KBM-7 (cell line): ENCODE results near the gene CCDC195.
A peak's percentile ranks its signal among the peaks of the same experiment; 100 is the strongest.

Experiments used
- DNase-seq: peaks from one replicate; pipeline ENCODE4 v3.0.0-alpha.2; 2015
- in situ Hi-C: fragments of 300-500 bp; cut with MboI; formaldehyde crosslinking; loops from 2 replicates; pipeline ENCODE4 v1.14.3; 2020; ENCODE audit warnings: low sequenced_read_pairs, low pct_unique_long_range_greater_than_20kb, mixed read lengths

CCDC195 gene

GRCh38 chr2:224716201-224716600 is at the start of gene CCDC195:
TSS of gene CCDC195 (minus strand) at chr2:224716365. CDS start at chr2:224716365, 0 bp downstream.
- DNase-seq, result no peak
- in situ Hi-C loops, result no loop called here

GRCh38 chr2:224764565-224765236 is 48.5 kb upstream of the CCDC195 start:
- in situ Hi-C loops, result loop anchor here (25.0 kb wide), 1 partner anchor 402 kb away; no protein-coding TSS in a partner anchor
- DNase-seq, result no peak

- no peak for DNase-seq
- in situ Hi-C loops, result loop anchor here (25.0 kb wide), 1 partner anchor 396 kb away; no protein-coding TSS in a partner anchor
Observed at GRCh38 chr2:224757934-224758548, 41.9 kb upstream of the CCDC195 start.

GRCh38 chr2:224753743-224754540 is 37.8 kb upstream of the CCDC195 start:
- in situ Hi-C loops, result loop anchor here (25.0 kb wide), 1 partner anchor 392 kb away; no protein-coding TSS in a partner anchor
- DNase-seq, result no peak

GRCh38 chr2:224751996-224752698 is 36.0 kb upstream of the CCDC195 start:
- in situ Hi-C loops, result loop anchor here (25.0 kb wide), 1 partner anchor 390 kb away; no protein-coding TSS in a partner anchor
- no peak for DNase-seq

GRCh38 chr2:224749136-224749535 is 33.0 kb upstream of the CCDC195 start:
- DNase-seq, result peak; percentile 5
- in situ Hi-C loops, result no loop called here

GRCh38 chr2:224747765-224748164 is 31.6 kb upstream of the CCDC195 start:
- DNase-seq, result no peak
- in situ Hi-C loops, result no loop called here

- no peak for DNase-seq
- in situ Hi-C loops, result no loop called here
Observed at GRCh38 chr2:224736227-224736626, 20.1 kb upstream of the CCDC195 start.

GRCh38 chr2:224734949-224735348 is 18.8 kb upstream of the CCDC195 start:
- peak; percentile 4 for DNase-seq
- in situ Hi-C loops, result no loop called here

GRCh38 chr2:224731665-224732064 is 15.5 kb upstream of the CCDC195 start:
- DNase-seq, result no peak
- in situ Hi-C loops, result no loop called here

GRCh38 chr2:224729435-224729834 is 13.3 kb upstream of the CCDC195 start:
- in situ Hi-C loops, result no loop called here
- DNase-seq, result no peak

- no peak for DNase-seq
- in situ Hi-C loops, result no loop called here
Observed at GRCh38 chr2:224724331-224724730, 8.2 kb upstream of the CCDC195 start.

- in situ Hi-C loops, result no loop called here
Observed at GRCh38 chr2:224723586-224724217, 7.5 kb upstream of the CCDC195 start.

GRCh38 chr2:224722770-224723169 is 6.6 kb upstream of the CCDC195 start:
- no peak for DNase-seq

More at GRCh38 chr2:224723586-224724217, 7.5 kb upstream of the CCDC195 start:
- DNase-seq, result no peak

GRCh38 chr2:224722250-224722649 is 6.1 kb upstream of the CCDC195 start:
- in situ Hi-C loops, result no loop called here
- DNase-seq, result no peak

More at GRCh38 chr2:224722770-224723169, 6.6 kb upstream of the CCDC195 start:
- in situ Hi-C loops, result no loop called here

GRCh38 chr2:224716921-224717320 is 756 bp upstream of the CCDC195 start:
- in situ Hi-C loops, result no loop called here
- DNase-seq, result no peak

- DNase-seq, result no peak
- in situ Hi-C loops, result no loop called here
Observed at GRCh38 chr2:224711859-224712665, 4.1 kb downstream of the CCDC195 start.

- in situ Hi-C loops, result no loop called here
- no peak for DNase-seq
Observed at GRCh38 chr2:224711381-224711780, 4.8 kb downstream of the CCDC195 start.
